ENCODE data around the gene SRXN1.
"Not testable (repeated sequence)": the region's sequence is repeated elsewhere in the genome, so short reads cannot be mapped to it uniquely, and the experiment has no call there.

SRXN1 gene

DNA sequence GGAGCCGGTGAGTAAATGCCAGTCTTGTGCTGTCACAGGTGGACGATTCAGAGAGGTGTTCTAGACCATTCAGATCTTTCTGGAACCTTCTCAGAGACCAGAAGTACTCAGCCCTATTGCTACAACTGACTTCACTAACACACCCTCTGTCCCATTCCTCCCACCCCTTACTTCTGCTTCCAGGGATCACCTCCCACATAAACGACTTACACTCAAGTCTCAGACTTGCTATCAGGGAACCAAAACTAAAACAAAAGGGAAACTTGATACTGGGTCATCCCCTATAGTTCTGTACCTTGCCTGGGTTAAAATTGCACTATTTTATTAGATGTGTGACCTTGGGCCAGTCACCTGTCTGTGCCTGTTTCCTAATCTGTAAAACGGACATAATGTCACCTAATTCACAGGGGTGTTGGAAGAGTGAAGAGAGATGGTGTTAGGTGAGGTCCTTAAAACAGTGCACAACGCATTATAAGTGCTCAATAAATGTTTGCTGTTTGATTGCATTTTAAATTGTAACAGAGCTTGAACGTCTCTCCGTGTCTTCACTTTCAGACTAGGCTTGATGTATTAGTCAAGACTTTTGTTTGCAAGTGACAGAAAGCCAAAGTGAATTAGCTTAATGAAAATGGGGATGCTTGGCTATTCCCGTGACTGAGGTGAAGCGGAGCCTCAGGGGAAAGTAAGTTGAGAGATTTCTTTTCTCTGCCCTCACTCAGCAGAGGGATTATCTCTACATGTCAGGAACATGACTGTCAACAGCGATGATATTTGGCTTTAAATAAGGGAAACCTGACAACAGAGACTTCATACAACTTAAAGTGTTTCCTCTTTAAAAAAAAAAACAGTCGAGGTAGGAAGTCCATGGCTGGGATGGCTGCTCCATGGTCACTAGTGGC lies 3.0 kb upstream of the SRXN1 start:
- no peak for DNase-seq (ENCODE audit: low read depth)

DNA sequence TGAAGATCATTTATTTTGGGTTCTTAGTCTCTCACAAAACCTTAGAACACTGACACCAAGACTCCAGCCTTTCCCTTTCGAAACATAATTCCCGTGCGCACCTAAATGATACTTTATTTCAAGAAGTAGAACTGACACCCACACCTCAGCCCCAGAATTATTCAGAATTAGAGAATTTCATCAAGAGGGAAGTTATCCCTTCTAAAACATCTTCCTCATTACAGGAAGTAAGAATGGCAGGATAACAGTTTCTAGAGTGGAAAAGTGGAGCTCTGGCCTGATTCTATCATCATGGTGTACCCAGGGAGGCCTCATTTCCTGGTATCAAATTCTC lies 1.4 kb upstream of the SRXN1 start:
- no peak for DNase-seq (ENCODE audit: low read depth)

DNA sequence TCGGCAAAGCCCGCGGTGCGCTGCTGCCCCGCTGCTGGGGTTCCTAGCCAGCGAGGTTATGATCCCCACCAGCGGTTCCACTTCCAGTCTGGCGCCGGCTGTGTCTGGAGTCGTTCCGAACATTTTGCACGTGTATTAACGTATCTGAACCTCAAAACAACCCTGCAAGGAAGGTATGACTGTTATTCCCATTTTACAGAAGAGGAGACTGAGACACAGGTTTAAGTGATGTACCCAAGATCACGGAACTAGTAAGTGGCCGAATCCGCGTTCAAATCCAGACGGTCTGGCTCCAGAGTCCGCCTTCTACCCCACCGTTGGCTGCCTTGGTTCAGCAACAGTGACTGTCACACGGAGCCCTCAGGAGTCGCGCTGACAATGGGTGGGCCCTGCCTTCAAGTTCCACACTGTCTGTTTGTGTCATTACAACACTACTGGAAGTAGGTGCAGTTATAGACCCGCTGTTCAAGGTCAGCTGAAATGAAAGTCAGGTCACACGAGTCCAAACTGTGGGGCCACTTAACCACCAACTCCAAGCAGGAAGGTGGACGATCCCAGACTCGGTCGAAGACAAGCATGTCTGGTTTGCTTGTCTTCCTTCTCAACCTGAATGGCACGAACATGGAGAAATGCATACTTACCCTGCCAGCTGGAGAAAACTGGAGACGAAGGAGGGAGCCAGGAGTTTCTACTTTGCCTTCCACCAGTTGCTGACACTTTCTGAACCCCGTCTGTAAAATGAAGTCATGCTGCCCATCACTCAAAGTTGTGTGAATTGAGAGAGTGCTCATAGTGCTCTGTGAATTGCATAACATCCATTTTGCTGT lies 803 bp upstream of the SRXN1 start:
- no peak for DNase-seq (ENCODE audit: low read depth)

DNA sequence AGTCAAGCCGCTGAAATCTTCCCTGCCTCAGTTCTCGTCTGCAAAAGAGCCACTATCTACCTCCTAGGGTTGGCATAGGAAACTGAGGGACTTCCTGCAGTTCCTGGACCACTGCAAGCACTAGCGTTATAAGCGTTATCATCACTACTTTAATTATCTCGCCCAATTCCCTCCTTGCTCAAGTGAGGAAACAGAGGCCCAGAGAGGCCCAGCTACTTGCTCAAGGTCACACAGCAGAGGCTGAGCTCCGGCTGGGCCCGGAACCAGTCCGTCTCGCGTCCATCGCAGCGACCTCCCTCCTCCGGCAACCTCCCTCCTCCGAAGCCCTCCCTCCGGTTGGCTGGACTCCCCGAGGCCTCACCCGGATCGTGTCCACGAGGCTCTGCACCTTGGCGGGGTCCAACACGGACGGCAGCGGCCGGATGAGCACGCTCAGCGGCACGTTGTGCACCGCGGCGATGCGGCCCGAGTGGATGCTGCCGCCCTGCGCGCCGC lies 338 bp downstream of the SRXN1 start:
- no peak for DNase-seq (ENCODE audit: low read depth)

DNA sequence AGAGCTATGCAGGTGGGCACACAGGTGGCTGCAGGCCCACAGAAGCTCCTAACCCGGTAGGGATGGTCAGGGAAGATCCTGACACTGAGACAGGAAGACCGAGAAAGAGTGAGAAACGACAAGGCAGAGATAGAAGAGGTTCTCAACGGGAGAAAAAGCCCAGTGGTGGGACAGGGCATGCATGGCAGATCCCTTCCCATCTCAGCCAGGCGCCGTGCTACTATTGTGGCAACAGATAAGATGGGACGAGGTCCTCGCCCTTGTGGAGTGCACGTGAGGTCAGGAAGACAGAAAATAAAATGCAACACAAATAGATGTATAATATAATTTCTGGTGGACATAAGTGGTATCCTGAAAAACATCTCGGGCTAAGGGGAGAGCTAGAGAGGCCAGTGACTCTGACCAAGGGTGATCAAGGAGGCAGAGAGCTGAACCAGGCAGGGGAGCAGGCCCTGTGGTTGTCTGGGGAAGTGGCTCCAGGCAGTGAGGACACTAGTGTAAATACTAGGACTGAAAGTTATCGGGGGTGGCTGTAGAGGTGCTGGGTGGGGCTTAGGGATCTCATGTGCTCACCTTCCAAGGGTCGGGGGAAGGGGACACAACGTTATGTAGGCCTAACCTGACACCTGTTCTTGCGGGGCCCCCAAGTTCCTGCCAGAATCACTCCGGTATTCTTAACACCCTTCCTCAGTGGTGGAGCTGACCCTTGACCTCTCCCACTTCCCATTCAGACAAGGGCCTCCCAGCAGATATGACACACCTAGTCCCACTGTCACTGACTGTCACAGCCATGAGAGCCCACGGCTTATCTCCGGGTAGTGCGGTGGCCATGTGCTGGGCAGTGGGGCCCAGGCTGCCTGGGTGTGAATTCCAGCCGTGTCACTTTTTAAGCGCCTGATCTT lies 1.0 kb downstream of the SRXN1 start:
- no peak for DNase-seq (ENCODE audit: low read depth)

DNA sequence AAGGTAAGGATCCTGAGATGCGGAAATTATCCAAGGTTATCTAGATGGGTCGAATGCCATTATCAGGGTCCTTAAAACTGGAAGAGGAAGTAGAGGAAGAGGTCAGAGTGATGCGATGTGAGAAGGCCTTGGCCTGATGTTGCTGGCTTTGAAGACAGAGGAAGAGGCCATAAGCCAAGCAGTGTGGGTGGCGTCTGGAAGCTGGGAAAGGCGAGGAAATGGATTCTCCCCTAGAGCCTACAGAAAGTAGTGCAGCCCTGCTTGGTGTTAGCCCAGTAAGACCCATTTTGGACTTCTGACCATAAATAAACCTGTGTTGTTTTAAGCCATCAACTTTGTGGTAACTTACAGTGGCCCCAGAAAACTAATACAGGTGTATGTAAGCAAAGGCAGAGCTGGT lies 2.0 kb downstream of the SRXN1 start:
- no peak for DNase-seq (ENCODE audit: low read depth)

DNA sequence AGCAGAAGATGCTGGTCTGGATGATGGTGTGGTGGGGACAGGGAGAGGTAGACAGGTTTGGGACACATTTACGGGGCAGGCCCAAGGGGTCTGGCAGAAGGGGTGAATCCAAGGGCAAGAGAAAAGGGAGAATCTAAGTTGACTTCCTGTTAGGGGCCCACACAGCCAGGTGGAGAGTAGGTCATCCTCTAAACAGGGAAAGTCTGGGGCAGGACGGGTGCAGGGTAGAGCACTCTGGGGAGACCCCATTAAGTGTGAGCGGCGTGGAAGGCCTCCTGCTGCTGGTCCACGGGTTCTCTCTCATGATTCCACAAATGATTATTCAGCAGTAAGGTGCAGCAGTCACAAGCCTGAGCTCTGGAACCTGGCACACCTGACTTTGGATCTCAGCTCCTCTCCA lies 2.7 kb downstream of the SRXN1 start:
- DNase-seq (ENCODE audit: low read depth), result no peak

DNA sequence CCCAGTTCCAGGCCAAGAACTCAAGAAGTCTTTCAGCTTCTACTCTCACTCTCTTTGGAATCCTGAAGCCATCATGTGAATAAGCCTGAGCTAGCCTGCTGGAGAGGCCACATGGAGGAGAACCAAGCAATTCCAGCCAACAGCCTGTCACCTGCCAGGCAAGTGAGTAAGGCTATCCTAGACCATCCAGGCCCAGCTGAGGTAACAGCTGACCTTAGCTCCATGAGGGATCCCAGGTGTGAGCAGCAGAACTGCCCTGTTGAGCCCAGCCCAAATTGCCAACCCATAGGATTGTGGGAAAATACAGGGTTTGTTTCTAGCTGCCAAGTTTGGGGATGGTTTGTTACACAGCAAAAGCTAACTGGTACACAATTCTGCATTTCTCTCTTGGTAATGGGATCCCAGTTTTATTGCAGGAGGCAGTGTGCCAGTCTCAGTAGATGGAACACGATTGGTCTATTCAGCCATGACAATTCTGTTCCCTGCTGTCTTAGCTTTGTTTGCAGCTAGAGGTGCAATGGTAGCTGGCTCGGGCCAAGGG lies 5.5 kb downstream of the SRXN1 start:
- DNase-seq (ENCODE audit: low read depth), result no peak

DNA sequence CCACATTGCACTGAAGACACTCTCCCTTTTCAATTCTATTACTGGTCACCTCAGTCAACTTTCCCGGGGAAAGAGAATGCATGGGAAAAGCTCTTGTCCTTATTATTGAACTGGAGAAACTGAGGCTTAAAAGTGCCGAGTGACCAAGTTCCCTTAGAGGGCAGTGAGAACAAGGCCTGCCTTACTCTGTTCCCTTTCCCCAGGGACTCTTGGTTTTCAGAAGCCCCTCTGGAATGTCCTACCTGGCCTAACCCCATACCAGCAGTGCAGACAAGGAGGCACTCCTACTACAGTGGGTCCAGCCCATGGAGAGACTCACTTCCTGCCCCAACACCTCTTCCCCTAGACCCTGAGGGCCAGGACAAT lies 6.1 kb downstream of the SRXN1 start:
- DNase-seq (ENCODE audit: low read depth), result no peak

DNA sequence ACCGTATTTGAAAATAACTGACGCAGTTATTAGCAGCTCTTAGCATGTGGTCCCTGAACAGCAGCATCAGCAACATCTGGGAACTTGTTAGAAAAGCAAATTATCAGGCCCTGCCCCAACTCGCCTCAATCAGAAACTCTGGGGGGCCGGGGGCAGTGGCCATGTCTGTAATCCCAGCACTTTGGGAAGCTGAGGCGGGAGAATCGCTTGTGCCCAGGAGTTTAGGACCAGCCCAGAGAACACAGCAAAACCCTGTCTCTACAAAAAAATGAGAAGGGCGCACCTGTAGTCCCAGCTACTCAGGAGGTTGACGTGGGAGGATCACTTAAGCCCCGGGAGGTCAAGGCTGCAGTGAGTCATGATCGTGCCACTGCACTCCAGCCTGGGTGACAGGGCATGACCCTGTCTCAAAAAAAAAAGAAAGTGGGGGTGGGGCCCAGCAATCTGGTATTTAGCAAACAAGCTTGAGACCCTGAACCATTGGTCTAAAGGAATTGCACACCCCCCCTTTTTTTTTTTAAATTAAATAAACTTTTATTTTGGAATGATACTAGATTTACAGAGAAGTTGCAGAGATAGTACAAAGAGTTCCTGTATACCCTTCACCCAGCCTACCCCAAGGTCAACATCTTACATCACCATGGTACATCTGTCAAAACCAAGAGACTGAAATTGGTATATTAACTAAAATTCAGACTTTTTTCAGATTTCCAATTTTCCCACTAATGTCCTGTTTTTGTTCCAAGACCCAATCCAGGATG lies 6.7 kb downstream of the SRXN1 start:
- no peak for DNase-seq (ENCODE audit: low read depth)

DNA sequence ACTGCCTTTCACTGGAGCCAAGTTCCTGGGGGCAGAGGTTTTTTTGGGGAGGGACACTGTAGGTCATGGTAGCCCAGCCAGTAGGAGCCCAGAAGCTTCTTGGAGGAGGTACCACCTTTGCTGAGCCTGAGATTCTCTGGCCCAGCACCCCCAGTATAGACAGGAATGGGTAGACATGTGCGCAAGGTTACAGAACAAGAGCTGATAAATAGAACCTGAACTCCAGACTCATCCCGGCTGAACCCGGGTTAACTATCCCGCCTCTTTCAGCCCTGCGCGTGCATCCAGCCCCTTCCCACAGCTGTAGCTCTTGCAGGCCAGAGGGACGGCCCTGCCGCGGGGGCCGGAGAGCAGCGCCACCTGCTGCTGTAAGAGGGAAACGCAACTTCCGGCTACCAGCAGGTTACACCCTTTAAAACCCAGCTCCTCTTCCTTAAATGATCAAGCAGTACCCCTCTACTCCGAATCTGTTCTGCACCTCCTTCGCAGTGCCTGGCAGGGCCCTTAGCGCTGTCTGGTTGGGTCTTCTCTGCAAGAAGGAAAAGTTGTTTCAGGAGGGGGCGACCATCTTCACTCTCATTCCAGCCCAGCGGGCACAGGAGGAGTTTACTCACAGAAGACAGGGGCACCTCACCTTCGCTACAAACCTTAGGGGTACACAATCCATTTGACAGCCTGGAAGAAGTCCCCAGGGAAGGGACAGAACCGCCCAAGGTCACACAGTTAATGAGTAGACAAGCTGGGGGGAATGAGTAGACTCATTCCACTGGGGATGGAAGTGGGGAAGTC lies 7.5 kb downstream of the SRXN1 start:
- peak; percentile 42 for DNase-seq (ENCODE audit: low read depth)

DNA sequence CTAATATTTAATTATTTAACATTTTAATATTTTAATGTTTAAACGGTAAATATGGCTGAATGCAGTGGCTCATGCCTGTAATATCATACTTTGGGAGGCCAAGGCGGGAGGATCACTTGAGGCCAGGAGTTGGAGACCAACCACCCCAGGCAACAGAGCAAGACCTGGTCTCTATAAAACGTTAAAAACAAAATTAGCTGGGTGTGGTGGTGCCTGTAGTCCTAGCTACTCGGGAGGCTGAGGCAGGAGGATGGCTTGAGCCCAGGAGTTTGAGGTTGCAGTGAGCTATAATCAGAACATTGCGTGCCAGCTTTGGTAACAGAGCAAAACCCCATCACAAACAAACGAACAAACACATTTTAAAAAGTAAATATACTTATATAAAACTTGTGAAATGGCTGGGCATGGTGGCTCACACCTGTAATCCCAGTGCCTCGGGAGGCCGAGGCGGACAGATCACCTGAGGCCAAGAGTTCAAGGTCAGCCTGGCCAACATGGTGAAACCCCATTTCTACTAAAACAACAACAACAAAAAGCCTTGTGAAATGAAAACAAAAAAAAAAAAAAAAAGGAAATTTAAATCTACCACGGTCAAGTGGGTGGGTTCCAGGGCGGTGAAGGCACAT lies 8.2 kb downstream of the SRXN1 start:
- DNase-seq (ENCODE audit: low read depth), result no peak

DNA sequence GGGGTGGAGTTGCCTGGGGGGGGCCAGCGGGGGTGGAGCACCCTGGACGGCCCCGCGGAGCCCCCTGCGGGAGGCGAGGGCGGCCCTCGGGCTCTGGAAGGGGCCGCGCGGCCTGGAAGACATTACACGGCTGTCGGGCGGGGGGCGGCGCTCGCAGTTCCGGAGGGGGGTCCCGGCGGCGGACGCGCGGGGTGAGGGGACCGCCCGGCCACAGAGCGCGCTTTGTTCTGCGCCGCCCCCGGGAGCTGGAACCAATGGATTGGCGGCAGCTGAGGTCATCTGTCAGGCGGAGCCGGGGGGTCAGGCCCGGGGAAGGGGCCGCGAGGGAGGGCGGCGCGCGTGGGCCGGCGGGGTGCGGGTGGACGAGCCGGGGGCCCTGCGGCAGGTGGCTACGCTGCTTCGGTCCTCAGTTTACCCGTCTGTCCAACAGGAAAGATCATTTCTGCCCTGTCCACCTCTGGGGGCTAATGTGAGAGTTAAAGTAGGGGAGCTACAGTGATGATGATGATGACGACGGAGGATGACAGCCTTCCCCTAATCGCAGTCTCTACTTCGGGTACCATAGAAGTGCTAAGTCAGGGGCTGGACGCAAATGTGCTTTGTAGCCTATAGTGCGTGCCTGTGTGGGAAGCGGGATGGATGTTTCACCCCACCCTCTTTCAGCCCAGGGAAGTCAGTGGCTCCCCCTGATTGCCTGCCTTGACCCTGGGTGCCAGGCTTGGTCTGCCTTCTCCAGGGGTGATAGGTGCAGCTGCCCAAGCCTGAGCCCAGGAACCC lies 10.4 kb downstream of the SRXN1 start:
- DNase-seq (ENCODE audit: low read depth), result no peak

DNA sequence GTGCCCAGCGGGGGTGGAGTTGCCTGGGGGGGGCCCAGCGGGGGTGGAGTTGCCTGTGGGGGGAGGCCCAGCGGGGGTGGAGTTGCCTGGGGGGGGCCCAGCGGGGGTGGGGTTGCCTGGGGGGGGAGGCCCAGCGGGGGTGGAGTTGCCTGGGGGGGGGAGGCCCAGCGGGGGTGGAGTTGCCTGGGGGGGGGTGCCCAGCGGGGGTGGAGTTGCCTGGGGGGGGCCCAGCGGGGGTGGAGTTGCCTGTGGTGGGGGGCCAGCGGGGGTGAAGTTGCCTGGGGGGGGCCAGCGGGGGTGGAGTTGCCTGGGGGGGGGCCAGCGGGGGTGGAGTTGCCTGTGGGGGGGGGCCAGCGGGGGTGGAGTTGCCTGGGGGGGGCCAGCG lies 11.0 kb downstream of the SRXN1 start:
- not testable (repeated sequence) for DNase-seq (ENCODE audit: low read depth)

DNA sequence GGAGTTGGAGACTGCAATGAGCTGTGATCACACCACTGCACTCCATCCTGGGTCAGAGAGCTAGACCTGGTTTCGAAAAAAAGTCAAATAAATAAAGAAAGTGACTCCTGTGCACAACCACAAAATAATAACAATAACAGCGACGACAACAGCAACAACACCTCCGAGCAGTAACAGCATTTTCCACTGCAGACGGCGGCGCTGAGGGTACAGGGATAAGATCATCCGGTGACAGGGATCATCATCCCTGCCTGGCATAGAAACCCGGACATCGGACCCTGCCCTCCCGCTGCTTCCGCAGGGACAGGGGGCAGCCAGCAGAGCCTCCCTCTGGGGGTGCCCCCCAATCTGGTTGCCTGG lies 11.5 kb downstream of the SRXN1 start:
- DNase-seq (ENCODE audit: low read depth), result no peak

DNA sequence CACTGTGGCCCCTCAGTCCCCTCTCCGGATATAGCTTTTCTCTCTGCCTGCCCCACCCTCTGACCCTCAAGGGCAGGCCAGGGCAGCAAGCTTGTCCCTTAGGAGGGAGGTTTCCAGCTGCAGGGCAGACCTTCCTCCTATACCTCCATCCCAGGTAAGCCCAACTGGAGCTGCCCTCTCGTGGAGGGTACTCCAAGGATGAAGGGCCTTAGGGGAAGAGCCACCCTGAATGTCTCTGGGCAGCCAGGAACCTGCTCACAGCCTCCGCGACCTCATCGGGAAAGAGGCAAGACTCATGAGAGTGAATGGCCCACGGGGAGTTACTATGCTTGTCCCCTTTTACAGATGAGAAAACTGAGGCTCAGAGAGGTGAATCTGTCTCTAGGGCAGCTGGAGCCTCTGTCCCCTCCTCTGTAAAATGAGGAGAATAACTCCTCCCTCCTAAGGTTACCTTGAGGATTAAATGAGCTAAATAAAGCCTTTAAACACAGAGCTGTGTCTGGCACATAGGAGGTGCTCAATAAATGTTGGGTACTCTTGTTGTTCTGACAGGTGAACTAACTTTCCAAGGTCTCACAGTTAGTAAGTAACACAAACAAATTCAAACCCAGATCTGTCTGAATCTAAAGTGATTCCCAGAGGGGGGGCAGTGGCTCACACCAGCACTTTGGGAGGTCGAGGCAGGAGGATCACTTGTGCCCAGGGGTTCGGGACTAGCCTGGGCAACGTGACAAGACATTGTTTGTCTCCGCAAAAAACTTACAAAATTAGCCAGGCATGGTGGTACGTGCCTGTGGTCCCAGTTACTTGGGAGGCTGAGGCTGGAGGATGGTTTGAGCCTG lies 12.1 kb downstream of the SRXN1 start:
- DNase-seq (ENCODE audit: low read depth), result no peak

DNA sequence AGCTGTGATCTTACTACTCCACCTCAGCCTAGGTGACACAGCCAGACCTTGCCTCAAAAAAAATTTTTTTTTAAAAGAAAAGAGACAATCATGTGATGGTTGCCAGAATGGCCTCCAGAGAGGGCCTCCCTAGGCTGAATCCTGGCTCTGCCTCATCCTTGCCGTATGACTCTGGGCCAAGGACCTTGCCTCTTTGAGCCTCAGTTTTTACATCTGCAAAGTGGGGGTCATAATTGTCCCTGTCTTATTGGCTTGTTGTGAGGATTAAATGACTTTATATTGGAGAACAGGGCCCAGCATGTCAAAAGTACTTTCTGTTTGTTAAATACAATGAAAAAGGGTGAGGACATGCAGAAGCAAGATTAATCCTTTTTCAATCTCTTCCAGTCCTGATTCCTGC lies 14.4 kb downstream of the SRXN1 start:
- DNase-seq (ENCODE audit: low read depth), result no peak

DNA sequence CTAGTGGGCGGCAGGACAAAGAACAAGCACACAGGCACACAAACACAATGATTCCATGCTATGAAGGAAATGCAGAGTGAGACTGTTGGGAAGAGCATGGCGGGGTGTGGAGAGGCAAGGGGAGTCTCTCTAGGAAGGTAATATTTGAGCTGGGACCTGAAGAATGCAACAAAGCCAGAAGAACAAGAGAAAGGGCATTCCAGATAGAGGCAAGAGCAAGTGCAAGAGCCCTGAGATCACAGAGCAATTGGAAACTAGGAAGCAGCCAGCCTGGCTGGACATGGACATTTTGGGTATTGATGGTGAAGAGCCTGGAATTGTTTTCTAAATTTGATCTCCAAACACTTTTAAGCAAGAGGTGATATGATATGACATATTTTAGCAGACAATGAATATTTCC lies 15.4 kb downstream of the SRXN1 start:
- no peak for DNase-seq (ENCODE audit: low read depth)
